Measurements from ENCODE around the gene PARP8.

The PARP8 gene

DNA sequence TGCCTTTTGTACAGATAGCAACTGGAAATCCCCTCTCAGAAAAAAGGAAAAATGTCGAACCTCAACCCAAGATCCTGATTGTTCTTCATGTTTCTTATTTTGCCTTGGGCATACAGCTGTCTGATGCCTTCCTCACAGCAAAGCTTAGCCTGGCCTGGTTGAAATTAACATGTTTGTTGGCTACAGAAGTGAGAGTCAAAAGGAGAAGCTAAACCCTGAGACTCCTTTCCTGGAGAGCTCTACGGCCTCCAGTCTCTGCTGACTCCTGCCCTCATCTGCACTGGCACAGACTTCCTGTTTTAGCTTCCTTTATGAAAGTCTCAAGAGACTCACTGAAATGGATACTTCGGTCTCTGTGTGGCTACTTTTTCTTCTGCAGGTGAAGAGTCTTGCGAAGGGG lies 186.7 kb downstream of the PARP8 start:
- Histone ChIP-seq H3K4me3 (ENCODE audit: low read depth in 1 of 5, low read length in 5 of 5) (no peak overlapping the region), H3K27ac (ENCODE audit: low read depth, low read length) (no peak overlapping the region), H3K36me3 (ENCODE audit: control insufficient read depth in 5 of 5, insufficient read depth in 5 of 5, low read length in 5 of 5) (no peaks in the 10 kb centered on the region), H3K27me3 (ENCODE audit: control insufficient read depth in 5 of 5, insufficient read depth in 4 of 5, low read length in 5 of 5) (no peaks in the 10 kb centered on the region), H3K9ac (ENCODE audit: low read length in 5 of 5) (no peak overlapping the region), H3K4me1 (ENCODE audit: control insufficient read depth in 5 of 5, insufficient read depth in 5 of 5, low read length in 5 of 5) (peaks cover 0 to 9% (median 4%) of the 10 kb centered on the region in 5 donors), H3K9me3 (ENCODE audit: control insufficient read depth in 5 of 5, low read length in 5 of 5) (no peaks in the 10 kb centered on the region)

DNA sequence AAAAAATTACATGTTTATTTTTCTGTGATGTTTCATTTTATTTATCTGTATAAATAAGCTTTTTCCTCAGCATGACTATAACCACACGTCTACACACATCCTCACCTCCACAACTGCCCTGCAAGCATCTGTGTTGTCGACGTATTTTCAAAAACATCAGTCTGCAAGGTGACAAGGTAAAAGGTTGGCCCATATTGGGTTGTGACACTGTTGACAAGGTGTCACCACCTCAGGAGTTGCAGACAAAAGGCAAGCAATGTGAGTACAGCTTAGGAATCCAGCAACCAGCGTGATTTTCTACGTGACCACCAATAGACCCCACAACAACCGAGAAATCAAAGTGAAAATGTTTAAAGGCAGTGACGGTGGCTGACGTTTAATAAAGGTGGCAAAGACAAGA lies 187.6 kb downstream of the PARP8 start:
- Histone ChIP-seq H3K4me1 (ENCODE audit: control insufficient read depth in 5 of 5, insufficient read depth in 5 of 5, low read length in 5 of 5) (peaks cover 0 to 9% (median 4%) of the 10 kb centered on the region in 5 donors), H3K27ac (ENCODE audit: low read depth, low read length) (no peak overlapping the region), H3K27me3 (ENCODE audit: control insufficient read depth in 5 of 5, insufficient read depth in 4 of 5, low read length in 5 of 5) (no peaks in the 10 kb centered on the region), H3K9ac (ENCODE audit: low read length in 5 of 5) (no peak overlapping the region), H3K36me3 (ENCODE audit: control insufficient read depth in 5 of 5, insufficient read depth in 5 of 5, low read length in 5 of 5) (no peaks in the 10 kb centered on the region), H3K9me3 (ENCODE audit: control insufficient read depth in 5 of 5, low read length in 5 of 5) (no peaks in the 10 kb centered on the region), H3K4me3 (ENCODE audit: low read depth in 1 of 5, low read length in 5 of 5) (no peak overlapping the region)

- Histone ChIP-seq H3K9ac (ENCODE audit: low read length in 5 of 5) (no peak overlapping the region), H3K36me3 (ENCODE audit: control insufficient read depth in 5 of 5, insufficient read depth in 5 of 5, low read length in 5 of 5) (no peaks in the 10 kb centered on the region), H3K27ac (ENCODE audit: low read depth, low read length) (no peak overlapping the region), H3K27me3 (ENCODE audit: control insufficient read depth in 5 of 5, insufficient read depth in 4 of 5, low read length in 5 of 5) (no peaks in the 10 kb centered on the region), H3K4me3 (ENCODE audit: low read depth in 1 of 5, low read length in 5 of 5) (no peak overlapping the region), H3K9me3 (ENCODE audit: control insufficient read depth in 5 of 5, low read length in 5 of 5) (no peaks in the 10 kb centered on the region), H3K4me1 (ENCODE audit: control insufficient read depth in 5 of 5, insufficient read depth in 5 of 5, low read length in 5 of 5) (peaks cover 0 to 9% (median 4%) of the 10 kb centered on the region in 5 donors)
These were observed 188.6 kb downstream of the PARP8 start for GRCh38 chr5:50855001-50855400.

GRCh38 chr5:50856401-50857119 lies 190.1 kb downstream of the PARP8 start:
- Histone ChIP-seq H3K36me3 (ENCODE audit: control insufficient read depth in 5 of 5, insufficient read depth in 5 of 5, low read length in 5 of 5) (no peaks in the 10 kb centered on the region), H3K27ac (ENCODE audit: low read depth, low read length) (no peak overlapping the region), H3K27me3 (ENCODE audit: control insufficient read depth in 5 of 5, insufficient read depth in 4 of 5, low read length in 5 of 5) (no peaks in the 10 kb centered on the region), H3K4me1 (ENCODE audit: control insufficient read depth in 5 of 5, insufficient read depth in 5 of 5, low read length in 5 of 5) (peaks cover 0 to 9% (median 4%) of the 10 kb centered on the region in 5 donors), H3K9me3 (ENCODE audit: control insufficient read depth in 5 of 5, low read length in 5 of 5) (no peaks in the 10 kb centered on the region), H3K9ac (ENCODE audit: low read length in 5 of 5) (no peak overlapping the region), H3K4me3 (ENCODE audit: low read depth in 1 of 5, low read length in 5 of 5) (no peak overlapping the region)

DNA sequence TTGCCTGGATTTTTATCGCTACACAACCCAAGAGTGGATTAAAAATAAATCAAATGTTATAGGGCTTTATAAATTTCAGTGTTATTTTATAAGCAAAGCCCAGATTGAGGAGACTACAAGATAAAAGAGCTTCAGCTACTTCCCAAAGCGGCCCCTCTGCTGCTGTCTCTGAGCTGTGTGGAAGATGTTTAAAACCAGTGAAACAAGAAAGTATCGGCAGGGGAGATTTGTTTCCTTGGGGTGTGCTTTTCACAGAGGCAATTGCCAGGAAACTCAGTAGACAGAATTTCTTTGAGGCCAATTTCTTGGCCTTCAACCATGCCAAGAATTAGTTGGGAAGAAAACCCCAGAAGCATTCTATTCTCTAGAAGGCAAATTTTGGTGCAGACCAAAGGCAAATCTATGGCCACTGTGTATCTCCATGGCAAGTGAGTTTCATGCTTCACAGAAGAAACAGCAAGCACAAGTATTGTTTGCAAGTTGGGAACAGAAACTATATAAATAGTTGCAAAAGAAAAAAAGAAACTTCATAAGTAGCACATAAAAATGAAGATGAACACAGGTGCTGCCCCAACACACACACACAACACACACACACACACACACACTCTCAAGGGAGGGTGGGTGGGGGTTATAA lies 197.2 kb downstream of the PARP8 start:
- Histone ChIP-seq H3K4me1 (ENCODE audit: control insufficient read depth in 5 of 5, insufficient read depth in 5 of 5, low read length in 5 of 5) (no peaks in the 10 kb centered on the region), H3K9me3 (ENCODE audit: control insufficient read depth in 5 of 5, low read length in 5 of 5) (no peaks in the 10 kb centered on the region), H3K27me3 (ENCODE audit: control insufficient read depth in 5 of 5, insufficient read depth in 4 of 5, low read length in 5 of 5) (no peaks in the 10 kb centered on the region), H3K4me3 (ENCODE audit: low read depth in 1 of 5, low read length in 5 of 5) (no peak overlapping the region), H3K36me3 (ENCODE audit: control insufficient read depth in 5 of 5, insufficient read depth in 5 of 5, low read length in 5 of 5) (no peaks in the 10 kb centered on the region), H3K27ac (ENCODE audit: low read depth, low read length) (no peak overlapping the region), H3K9ac (ENCODE audit: low read length in 5 of 5) (no peak overlapping the region)

GRCh38 chr5:50864466-50864865 lies 198.0 kb downstream of the PARP8 start:
- H3K27ac ChIP-seq (ENCODE audit: low read depth, low read length): no peak overlapping the region
- H3K36me3 ChIP-seq (ENCODE audit: control insufficient read depth in 5 of 5, insufficient read depth in 5 of 5, low read length in 5 of 5): no peaks in the 10 kb centered on the region
- H3K27me3 ChIP-seq (ENCODE audit: control insufficient read depth in 5 of 5, insufficient read depth in 4 of 5, low read length in 5 of 5): no peaks in the 10 kb centered on the region
- no peak overlapping the region for H3K9ac ChIP-seq (ENCODE audit: low read length in 5 of 5)
- H3K4me3 ChIP-seq (ENCODE audit: low read depth in 1 of 5, low read length in 5 of 5): no peak overlapping the region
- no peaks in the 10 kb centered on the region for H3K9me3 ChIP-seq (ENCODE audit: control insufficient read depth in 5 of 5, low read length in 5 of 5)
- H3K4me1 ChIP-seq (ENCODE audit: control insufficient read depth in 5 of 5, insufficient read depth in 5 of 5, low read length in 5 of 5): no peaks in the 10 kb centered on the region

DNA sequence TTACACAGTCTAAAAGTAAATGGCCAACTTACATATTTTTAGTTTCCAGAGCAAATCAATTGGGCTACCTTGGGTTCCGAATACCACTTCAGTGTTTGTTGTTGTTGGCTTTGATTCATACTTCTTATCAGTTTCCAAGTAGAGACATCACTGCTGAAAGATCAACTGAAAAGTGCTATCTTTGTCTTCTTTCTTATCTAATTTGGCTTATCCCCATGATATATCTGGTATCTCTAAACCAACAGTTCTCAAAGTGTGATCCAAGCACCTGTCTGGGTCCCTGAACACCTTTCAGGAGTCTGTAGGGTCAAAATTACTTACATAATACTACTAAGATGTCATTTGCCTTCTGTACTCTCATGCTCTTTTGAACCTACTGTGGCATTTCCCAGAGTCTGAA lies 200.0 kb downstream of the PARP8 start:
- no peak overlapping the region for H3K4me3 ChIP-seq (ENCODE audit: low read depth in 1 of 5, low read length in 5 of 5)
- H3K36me3 ChIP-seq (ENCODE audit: control insufficient read depth in 5 of 5, insufficient read depth in 5 of 5, low read length in 5 of 5): no peaks in the 10 kb centered on the region
- H3K9ac ChIP-seq (ENCODE audit: low read length in 5 of 5): no peak overlapping the region
- H3K4me1 ChIP-seq (ENCODE audit: control insufficient read depth in 5 of 5, insufficient read depth in 5 of 5, low read length in 5 of 5): no peaks in the 10 kb centered on the region
- no peak overlapping the region for H3K27ac ChIP-seq (ENCODE audit: low read depth, low read length)
- H3K27me3 ChIP-seq (ENCODE audit: control insufficient read depth in 5 of 5, insufficient read depth in 4 of 5, low read length in 5 of 5): no peaks in the 10 kb centered on the region
- no peaks in the 10 kb centered on the region for H3K9me3 ChIP-seq (ENCODE audit: control insufficient read depth in 5 of 5, low read length in 5 of 5)

- Histone ChIP-seq H3K9ac (ENCODE audit: low read length in 5 of 5) (no peak overlapping the region), H3K27me3 (ENCODE audit: control insufficient read depth in 5 of 5, insufficient read depth in 4 of 5, low read length in 5 of 5) (no peaks in the 10 kb centered on the region), H3K9me3 (ENCODE audit: control insufficient read depth in 5 of 5, low read length in 5 of 5) (no peaks in the 10 kb centered on the region), H3K4me3 (ENCODE audit: low read depth in 1 of 5, low read length in 5 of 5) (no peak overlapping the region), H3K27ac (ENCODE audit: low read depth, low read length) (no peak overlapping the region), H3K36me3 (ENCODE audit: control insufficient read depth in 5 of 5, insufficient read depth in 5 of 5, low read length in 5 of 5) (no peaks in the 10 kb centered on the region), H3K4me1 (ENCODE audit: control insufficient read depth in 5 of 5, insufficient read depth in 5 of 5, low read length in 5 of 5) (no peaks in the 10 kb centered on the region)
These were observed 200.7 kb downstream of the PARP8 start for GRCh38 chr5:50867140-50867539.

- Histone ChIP-seq H3K9ac (ENCODE audit: low read length in 5 of 5) (no peak overlapping the region), H3K27me3 (ENCODE audit: control insufficient read depth in 5 of 5, insufficient read depth in 4 of 5, low read length in 5 of 5) (peaks cover 0 to 3% (median 0%) of the 10 kb centered on the region in 5 donors), H3K9me3 (ENCODE audit: control insufficient read depth in 5 of 5, low read length in 5 of 5) (no peaks in the 10 kb centered on the region), H3K4me3 (ENCODE audit: low read depth in 1 of 5, low read length in 5 of 5) (no peak overlapping the region), H3K36me3 (ENCODE audit: control insufficient read depth in 5 of 5, insufficient read depth in 5 of 5, low read length in 5 of 5) (no peaks in the 10 kb centered on the region), H3K27ac (ENCODE audit: low read depth, low read length) (no peak overlapping the region), H3K4me1 (ENCODE audit: control insufficient read depth in 5 of 5, insufficient read depth in 5 of 5, low read length in 5 of 5) (no peaks in the 10 kb centered on the region)
These were observed 207.3 kb downstream of the PARP8 start for GRCh38 chr5:50873595-50874277.

GRCh38 chr5:50874306-50875001 lies 208.0 kb downstream of the PARP8 start:
- H3K27ac ChIP-seq (ENCODE audit: low read depth, low read length): no peak overlapping the region
- no peaks in the 10 kb centered on the region for H3K36me3 ChIP-seq (ENCODE audit: control insufficient read depth in 5 of 5, insufficient read depth in 5 of 5, low read length in 5 of 5)
- H3K9me3 ChIP-seq (ENCODE audit: control insufficient read depth in 5 of 5, low read length in 5 of 5): no peaks in the 10 kb centered on the region
- H3K4me1 ChIP-seq (ENCODE audit: control insufficient read depth in 5 of 5, insufficient read depth in 5 of 5, low read length in 5 of 5): peaks cover 0 to 1% (median 0%) of the 10 kb centered on the region in 5 donors
- peaks cover 0 to 3% (median 0%) of the 10 kb centered on the region in 5 donors for H3K27me3 ChIP-seq (ENCODE audit: control insufficient read depth in 5 of 5, insufficient read depth in 4 of 5, low read length in 5 of 5)
- no peak overlapping the region for H3K4me3 ChIP-seq (ENCODE audit: low read depth in 1 of 5, low read length in 5 of 5)
- no peak overlapping the region for H3K9ac ChIP-seq (ENCODE audit: low read length in 5 of 5)

Data from subcutaneous abdominal adipose tissue (tissue), 5 donors.